ENCODE data around the gene SLC2A4. TPM values are rescaled to one million over a fixed set of nuclear protein-coding genes. Genes with fewer than 3 reads are reported as not detected.
"Not testable (repeated sequence)": the region's sequence is repeated elsewhere in the genome, so short reads cannot be mapped to it uniquely, and the experiment has no call there.

SLC2A4 gene
- total RNA-seq, 1 donor from 2014 or later: 8.1 TPM

DNA sequence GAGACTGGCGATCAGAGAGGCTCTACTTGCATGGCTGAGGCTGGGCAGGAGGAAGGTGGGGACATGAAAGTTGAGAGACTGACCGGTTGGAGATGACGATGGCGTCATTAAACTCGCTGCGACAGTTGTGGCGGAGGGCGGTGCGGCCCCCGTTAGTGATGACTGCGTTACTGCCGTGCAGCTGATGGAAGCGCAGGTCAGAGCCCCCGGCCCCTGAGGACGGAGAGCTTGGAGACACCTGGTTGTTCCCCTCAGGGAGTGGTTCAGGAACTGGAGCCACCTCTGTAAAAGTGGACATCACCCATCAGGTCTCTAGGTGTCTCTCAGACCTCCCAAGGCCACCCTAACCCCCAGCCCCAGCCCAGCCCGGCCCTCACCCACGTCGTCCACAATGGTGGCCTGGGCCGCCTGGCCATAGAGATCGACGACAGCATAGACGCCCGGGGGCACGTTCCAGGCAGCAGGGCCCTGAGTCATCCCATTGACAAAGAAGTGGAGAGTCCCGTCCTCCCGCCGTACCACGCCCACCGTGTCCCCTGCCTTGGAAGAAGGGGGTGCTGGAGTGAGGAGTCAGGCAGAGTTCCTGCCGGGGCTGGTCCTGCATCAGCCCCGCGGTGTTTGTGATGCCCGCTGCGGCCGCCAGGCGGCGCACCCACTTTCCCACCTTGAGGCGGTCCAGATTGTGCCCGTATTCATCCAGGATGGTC lies 42.4 kb downstream of the SLC2A4 start:
- DNase-seq (ENCODE audit: low spot score): no peak

- no peak for DNase-seq (ENCODE audit: low spot score)
Observed at GRCh38 chr17:7324438-7324779, 42.9 kb downstream of the SLC2A4 start.

GRCh38 chr17:7325031-7325528 lies 43.6 kb downstream of the SLC2A4 start:
- DNase-seq (ENCODE audit: low spot score): no peak

GRCh38 chr17:7326186-7326585 lies 44.7 kb downstream of the SLC2A4 start:
- no peak for DNase-seq (ENCODE audit: low spot score)

DNA sequence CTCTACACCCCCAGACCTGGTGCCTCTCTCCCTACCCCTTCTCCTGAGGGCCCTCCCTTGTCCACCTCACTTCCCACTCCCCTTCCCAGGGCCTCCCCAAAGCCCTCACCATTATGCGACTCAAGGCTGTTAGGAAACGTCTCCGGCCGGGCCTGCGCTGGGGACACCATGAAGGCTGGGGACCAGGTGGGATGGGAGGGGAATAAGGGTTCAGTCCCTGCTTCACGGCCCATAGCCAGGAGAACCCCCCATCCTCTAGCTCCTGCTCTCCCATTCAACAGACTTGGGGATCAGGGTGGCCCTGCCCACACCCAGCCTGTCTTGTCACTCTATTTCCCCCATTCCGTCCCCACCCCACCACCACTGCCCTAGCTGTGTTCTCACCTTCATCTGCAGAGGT lies 45.5 kb downstream of the SLC2A4 start:
- no peak for DNase-seq (ENCODE audit: low spot score)

DNA sequence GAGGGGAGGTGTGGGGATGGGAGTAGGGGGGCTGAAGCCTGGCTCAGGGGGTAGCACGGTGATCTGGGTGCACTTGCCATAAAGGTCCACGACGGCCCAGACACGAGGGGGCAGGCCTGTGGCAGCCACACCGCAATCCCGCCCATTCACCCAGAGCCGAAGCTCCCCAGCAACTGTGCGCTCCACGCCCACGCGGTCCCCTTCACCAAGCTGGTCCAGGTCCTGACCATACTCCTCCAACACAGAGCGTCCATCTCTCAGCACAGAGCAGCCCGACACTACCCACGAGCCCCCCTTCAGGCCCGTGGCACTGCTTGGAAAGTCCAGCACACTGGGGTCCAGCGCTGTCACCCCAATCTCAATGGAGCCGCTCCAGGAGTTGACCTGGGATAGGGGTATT lies 46.0 kb downstream of the SLC2A4 start:
- DNase-seq (ENCODE audit: low spot score): no peak

- DNase-seq (ENCODE audit: low spot score): no peak
Observed at GRCh38 chr17:7328009-7328408, 46.5 kb downstream of the SLC2A4 start.

DNA sequence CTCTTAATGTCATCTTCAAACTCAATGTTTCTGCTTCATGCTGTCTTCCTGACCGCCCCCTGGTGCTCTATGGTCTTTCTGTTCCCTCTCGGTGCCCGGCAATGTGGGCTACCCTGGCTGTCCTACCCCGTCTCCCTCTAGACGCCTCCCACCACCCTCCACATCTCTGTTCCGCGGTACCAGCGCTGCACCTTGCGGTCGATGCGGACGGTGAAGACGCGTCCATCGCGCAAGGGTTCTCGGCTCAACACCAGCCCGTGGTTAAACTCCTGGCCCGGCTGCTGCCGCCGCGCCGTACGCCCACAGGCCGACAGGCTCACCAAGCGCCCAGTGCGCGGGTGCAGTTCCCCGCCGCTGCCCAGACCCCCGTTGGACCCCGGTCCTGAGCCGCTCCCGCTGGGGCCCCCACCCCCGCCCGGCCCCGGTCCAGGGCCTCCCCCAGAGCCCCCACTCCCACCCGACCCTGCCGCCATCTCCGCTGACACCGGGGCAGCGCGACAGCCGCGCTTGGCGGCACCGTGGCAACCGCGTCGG lies 47.4 kb downstream of the SLC2A4 start, which contains the start of gene NEURL4:
Gene NEURL4 (minus strand): TSS at position 496 of the 534 bp plus-strand sequence. CDS start 23 bp downstream, at position 473.
- no peak for DNase-seq (ENCODE audit: low spot score)

DNA sequence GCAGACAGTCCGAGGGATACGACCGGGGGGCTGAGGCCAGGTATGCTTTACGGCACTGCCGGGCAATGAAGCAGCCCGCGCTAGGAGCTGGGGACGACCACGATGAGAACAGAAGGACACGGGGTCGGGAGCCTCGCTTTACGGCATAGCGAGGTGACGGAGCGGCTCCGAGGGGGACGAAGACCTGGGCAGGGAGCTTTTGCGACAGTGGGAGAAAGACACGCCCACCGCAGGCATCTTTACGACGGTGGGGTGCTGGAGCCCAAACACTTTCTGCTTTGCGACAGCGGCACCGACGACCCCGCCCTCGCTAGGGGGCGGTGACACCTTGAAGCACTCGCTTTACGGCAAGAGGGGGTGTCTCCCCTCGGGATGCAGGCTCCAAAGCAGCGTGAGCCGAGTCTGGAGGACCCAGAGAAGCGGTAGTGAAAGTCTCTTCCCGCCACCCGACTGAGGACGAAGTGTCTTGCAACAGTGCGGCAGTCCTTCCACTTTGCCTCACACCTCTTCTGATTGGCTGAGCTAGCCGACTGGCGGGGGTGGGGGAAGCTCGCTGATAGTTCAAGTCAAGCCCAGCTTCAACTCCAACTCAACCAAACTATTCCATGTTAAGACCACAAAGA lies 48.0 kb downstream of the SLC2A4 start:
- peak; percentile 98 for DNase-seq (ENCODE audit: low spot score)

DNA sequence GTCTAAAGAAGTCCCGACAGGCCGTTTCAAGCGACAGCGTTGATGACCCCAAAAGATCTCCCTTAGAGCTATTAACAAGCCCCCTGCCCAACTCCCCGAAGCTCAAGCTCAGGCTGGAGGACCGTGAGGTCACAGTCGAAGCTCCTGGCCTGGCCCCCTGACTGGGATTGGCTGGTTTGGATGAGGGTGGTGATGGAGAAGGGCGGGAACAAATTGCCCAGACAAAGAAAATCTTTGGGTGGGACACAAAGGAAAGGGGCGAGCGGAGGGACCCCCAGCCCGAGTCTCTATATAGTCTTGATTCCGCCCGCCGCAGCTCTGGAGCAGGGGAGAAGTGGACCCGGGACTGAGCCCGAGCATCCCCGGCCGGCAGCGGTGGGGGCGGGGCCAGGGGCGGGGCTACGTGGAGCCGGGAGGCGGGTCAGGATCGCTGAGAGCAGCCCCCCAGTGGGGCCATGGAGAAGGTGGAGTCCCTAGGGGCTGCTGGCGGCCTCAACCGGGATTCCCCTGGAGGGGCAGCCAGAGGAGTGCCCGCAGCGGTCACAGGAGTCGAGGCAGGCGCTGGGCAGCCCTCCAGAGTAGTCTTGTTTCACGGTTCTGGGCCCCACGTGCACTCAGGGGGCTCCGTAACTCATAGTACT lies 48.6 kb downstream of the SLC2A4 start:
- DNase-seq (ENCODE audit: low spot score): no peak

- DNase-seq (ENCODE audit: low spot score): no peak
Observed at GRCh38 chr17:7330638-7331015, 49.1 kb downstream of the SLC2A4 start.

DNA sequence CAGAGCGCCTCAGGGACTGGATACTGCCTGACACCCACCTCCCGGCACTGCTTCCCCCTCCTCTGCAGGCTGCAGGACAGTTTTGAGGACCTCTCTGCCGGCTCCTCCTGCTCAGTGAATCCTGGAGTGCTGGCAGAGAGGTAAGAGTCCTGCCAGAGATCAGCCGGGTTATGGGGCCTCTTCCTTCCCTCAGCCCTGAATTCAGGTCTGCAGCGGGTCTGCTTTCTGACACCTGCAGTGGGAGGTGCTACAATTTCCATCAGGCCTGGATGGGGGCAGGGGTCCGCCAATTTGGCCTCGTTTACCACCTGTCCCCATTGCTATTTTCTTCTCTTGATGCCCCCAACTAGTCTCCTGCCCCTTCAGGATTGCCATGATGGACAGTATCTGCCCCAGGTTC lies 50.6 kb downstream of the SLC2A4 start:
- DNase-seq (ENCODE audit: low spot score): no peak

GRCh38 chr17:7332600-7333069 lies 51.1 kb downstream of the SLC2A4 start:
- DNase-seq (ENCODE audit: low spot score): not testable (repeated sequence)

DNA sequence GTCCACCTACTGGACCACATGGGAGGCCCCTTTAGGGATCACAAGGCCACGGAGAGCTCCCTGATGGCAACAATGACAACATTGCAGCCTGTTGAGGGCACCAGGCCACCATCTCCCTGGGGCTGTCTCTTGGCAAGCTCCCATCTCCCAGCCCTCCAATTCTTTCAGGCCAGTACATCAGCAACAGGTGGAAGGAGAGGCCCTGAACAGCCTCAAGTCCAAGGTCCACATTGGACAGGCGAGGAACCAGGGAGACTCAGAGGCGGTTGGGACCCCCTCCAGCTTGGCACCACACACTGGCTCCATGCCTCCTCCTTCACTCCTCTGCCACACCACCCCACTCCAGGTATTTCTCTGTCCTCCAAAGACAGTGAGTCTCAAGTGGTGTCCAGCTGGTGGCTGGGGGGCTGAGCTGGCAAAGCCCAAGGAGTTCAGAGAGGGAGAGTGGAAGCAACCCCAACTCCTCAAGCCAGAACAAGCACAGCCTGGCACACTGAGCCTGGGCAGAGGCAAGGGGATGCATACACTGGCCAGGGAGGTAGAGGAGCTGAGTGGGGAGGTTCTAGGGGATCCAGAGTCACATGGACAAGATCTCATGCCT lies 53.5 kb downstream of the SLC2A4 start:
- no peak for DNase-seq (ENCODE audit: low spot score)

DNA sequence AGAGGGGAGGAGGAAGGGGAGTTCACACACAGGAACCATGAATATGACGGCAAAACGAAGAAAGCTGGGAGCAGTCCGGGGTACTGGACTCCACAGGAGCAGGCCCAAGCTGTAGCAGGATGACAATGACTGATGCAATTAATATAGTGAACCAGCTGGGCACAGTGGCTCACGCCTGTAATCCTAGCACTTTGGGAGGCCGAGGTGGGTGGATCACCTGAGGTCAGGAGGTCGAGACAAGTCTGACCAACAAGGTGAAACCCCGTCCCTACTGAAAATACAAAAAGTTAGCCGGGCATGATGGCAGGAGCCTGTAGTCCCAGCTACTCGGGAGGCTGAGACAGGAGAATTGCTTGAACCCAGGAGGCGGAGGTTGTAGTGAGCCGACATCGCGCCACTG lies 54.2 kb downstream of the SLC2A4 start:
- not testable (repeated sequence) for DNase-seq (ENCODE audit: low spot score)

- DNase-seq (ENCODE audit: low spot score): no peak
Observed at GRCh38 chr17:7336240-7337175, 55.0 kb downstream of the SLC2A4 start, which contains the start of gene ACAP1. Gene ACAP1 (plus strand): TSS chr17:7336529. CDS start chr17:7336735, 206 bp downstream.

- DNase-seq (ENCODE audit: low spot score): not testable (repeated sequence)
Observed at GRCh38 chr17:7337600-7337999, 56.1 kb downstream of the SLC2A4 start.

All from mesenteric fat pad (tissue), 1 donor.